Heart left ventricle (tissue), 13 donors: ENCODE results near the gene GPX4.

Experiments used
- POLR2A ChIP-seq, 2 donors: fragments of 450-650 bp; IDR thresholded peaks; one replicate each; pipeline ENCODE4 v1.6.1; 2017; ENCODE audit warnings: antibody characterized with exemption in 2 of 2, mild to moderate bottlenecking in 2 of 2, moderate library complexity in 2 of 2
- TF ChIP-seq, protein P1 (sequence below), 12 donors: fragments of 200-600 bp; sonication (generic) in 4 of 12; IDR thresholded peaks; one replicate each; pipeline versions ENCODE4 v1.5.0 to v1.8.0; 2018 to 2022; ENCODE audit warnings: antibody characterized with exemption in 12 of 12, mild to moderate bottlenecking in 5 of 12
- donor health status: ischemic (EF 13 %, LVEDD 7.1; RV severe dilation, severe dysfunction).
- donor health status: DM: no; HTN: yes; CAD: no.
- donor health status: DM: no; HTN: no; CAD: no.
- donor health status: ischemic (EF 25% LVEDD 6.9; RV normal size, moderate dysfunction).
- donor health status: ischemic (EF 25% LVEDD 5.7; RV mildly dilated, moderate dysfunction).
- donor health status: ischemic (EF 35%, LVEDD 5.7; RV mildly dilated, moderate dysfunction).
- donor health status: nonischemic (EF 11% LVEDD 7.7; RV severe dilation, severe dysfunction).
- donor health status: DM: yes; HTN: yes; CAD: no.
- donor health status: PGD.
- donor health status: ischemic (EF 29% LVEDD 5.4; RV normal size, mild dysfunction).
- donor health status: nonischemic (EF 23%, LVEDD 6.1; RV moderate dilation, normal function).

DNA sequence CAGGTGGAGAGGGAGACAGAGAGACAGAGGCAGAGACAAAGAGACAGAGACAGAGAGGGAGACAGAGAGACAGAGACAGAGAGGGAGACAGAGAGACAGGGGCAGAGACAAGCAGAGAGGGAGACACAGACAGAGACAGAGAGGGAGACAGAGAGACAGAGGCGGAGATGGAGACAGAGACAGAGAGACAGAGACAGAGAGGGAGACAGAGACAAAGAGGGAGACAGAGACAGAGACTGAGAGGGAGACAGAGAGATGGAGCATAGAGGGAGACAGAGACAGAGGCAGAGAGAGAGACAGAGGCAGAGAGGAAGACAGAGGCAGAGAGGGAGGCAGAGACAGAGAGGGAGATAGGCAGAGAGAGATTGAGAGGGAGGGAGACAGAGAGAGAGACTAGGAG, 40.9 kb downstream of the GPX4 start:
- TF ChIP-seq POLR2A (IDR thresholded peaks at IDR 0.05): no peak
- TF ChIP-seq, protein P1, sequence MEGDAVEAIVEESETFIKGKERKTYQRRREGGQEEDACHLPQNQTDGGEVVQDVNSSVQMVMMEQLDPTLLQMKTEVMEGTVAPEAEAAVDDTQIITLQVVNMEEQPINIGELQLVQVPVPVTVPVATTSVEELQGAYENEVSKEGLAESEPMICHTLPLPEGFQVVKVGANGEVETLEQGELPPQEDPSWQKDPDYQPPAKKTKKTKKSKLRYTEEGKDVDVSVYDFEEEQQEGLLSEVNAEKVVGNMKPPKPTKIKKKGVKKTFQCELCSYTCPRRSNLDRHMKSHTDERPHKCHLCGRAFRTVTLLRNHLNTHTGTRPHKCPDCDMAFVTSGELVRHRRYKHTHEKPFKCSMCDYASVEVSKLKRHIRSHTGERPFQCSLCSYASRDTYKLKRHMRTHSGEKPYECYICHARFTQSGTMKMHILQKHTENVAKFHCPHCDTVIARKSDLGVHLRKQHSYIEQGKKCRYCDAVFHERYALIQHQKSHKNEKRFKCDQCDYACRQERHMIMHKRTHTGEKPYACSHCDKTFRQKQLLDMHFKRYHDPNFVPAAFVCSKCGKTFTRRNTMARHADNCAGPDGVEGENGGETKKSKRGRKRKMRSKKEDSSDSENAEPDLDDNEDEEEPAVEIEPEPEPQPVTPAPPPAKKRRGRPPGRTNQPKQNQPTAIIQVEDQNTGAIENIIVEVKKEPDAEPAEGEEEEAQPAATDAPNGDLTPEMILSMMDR (IDR thresholded peaks at IDR 0.05): no peak
